Measurements from ENCODE around the gene ERG28.
"Not testable (repeated sequence)": the region's sequence is repeated elsewhere in the genome, so short reads cannot be mapped to it uniquely, and the experiment has no call there.

Gene ERG28

GRCh38 chr14:75615200-75615599 lies 45.5 kb downstream of the ERG28 start:
- DNase-seq: no peak

DNA sequence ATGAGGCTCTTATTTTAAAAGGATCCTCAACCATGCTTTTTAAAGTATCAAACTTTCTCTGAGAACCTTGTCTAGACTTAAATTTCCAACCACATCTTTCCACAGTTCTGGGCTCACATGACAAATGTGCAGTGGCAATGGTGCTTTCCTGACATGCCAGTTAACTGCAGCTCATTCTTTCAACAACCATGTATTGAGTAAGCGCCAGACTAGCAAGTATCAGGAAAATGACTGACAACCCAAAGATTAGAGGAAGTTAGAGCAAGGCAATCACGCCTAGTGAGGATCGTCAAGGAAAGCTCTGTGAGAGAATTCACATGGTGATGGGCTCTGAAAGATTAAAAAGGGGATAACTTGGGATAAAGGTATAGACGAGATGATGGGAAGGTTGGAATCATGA lies 46.5 kb downstream of the ERG28 start:
- no peak for DNase-seq

DNA sequence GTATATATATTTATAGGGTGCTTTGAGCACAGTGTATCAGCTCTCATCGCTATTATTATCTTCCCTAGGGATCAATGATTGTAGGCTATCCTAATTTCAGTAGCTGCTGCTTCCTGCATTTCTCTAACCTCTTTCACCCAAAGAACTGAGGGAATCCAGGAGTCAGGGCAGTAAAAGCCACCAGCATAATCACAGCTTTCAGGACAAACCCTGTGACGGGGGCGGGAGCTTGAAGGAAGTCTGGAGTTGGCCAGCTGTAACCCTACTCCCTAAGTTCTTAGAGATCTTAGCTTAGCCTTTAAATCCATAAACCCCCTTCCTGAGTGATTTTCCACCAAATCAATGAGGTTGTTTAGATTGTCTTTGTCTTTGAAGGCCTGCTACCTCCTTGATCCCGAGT lies 48.5 kb downstream of the ERG28 start:
- no peak for DNase-seq

DNA sequence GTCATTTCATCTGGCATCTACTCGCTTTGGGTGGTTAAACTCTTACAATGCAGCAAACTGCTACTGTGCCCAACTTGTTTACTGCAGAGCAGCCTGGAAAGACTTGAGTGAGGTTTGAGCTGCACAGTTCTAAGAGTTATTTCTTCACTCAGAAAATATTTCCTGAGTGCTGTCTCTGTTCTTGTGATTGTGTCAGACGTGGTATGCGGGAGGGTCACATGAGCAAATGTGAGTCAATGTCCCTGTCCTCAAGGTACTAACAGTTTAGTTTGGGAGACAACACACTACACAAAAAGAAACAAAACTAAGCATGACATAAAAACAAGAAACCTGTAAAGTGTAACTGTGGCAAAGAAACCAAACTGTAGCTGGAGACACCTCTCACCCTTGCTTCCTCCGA lies 49.8 kb downstream of the ERG28 start:
- no peak for DNase-seq

DNA sequence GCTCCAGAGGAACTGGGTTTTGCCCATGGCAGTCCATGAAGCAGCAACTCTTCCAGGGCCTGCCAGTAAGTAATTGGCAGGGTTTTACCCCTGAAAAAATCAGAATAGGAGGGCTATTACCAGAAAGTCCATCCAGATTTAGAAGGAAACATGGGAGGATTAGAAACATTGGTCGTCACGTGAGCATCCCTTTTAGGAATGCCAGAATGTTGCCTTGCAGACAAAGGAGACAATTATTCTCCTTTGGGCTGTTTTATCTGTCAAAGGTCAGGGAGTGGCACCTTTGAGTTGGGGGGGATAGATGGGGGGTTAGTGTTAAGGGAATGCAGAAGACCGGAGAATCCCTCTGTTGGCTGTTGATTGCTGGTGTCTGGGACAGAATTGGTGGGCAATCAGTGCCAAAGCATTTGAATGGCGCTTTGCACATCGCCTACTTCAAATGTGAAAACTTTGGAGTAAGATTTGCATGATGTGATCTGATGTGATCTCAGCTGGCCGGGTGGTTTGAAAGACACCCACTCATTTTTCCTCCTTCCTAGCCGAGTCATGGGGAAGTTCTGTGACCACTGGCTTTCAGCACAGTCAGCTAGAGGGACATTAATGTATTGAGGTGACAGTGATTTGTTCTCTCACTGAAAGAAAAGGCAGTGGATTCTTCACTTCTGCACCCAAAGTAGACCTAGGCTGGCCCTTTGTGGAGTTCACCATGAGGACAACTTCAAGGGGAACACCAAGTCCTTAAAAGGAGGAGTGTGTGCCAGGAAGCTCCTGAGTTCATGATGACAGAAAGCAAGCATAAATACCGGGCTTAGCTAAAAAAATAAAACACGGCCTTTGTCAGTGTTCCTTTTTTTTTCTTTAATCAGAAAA lies 50.8 kb downstream of the ERG28 start:
- no peak for DNase-seq

- no peak for DNase-seq
These were observed 51.6 kb downstream of the ERG28 start for GRCh38 chr14:75609116-75609515.

- no peak for DNase-seq
These were observed 52.6 kb downstream of the ERG28 start for GRCh38 chr14:75607842-75608640.

- DNase-seq: no peak
These were observed 53.6 kb downstream of the ERG28 start for GRCh38 chr14:75607044-75607443.

- DNase-seq: no peak
These were observed 54.8 kb downstream of the ERG28 start for GRCh38 chr14:75605916-75606315.

DNA sequence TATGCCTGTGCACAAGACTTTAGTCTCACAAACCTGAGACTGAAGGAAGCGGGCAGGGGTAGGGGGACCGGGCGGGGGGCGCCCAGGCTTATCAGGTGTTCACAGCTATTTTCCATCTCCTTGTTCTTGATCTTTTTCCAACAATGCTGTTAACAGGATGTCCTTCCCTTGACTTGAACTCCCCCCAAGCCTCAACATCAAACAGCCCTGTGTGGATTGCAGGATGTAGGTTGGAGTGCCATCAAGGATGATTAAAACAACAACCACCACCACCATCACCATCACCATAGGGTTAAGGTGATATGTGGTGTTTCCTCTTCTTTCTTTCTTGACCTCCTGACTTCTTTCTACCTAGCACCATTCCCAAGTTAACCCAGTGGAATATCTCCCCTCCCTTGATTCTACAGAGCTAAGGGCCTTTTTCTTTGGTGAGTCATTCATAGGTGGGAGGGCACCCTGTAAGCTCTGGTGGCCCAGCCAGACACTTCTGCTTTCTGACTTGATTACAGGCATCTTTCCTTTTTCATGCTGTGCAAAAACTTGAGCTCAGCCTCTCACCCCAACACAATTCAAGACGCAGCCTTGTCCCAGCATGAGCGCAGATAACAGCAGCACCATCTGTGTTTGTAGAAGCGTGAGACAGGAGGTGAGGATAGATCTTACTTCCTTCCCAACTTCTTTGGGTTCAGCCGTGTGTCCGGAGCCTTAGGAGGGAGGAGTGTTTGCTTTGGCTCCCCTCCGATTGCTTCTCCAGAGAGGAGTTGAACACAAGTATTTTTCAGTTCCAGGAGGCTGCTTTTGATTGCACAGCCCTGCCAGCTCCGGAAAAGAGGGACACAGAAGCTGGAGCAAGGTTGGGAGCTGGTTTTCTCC lies 55.5 kb downstream of the ERG28 start:
- DNase-seq: no peak

GRCh38 chr14:75602503-75602902 lies 58.2 kb downstream of the ERG28 start:
- DNase-seq: no peak

GRCh38 chr14:75601061-75601460 lies 59.6 kb downstream of the ERG28 start:
- not testable (repeated sequence) for DNase-seq

GRCh38 chr14:75600100-75600499 lies 60.6 kb downstream of the ERG28 start:
- DNase-seq: not testable (repeated sequence)
